ENCODE data around the gene ZNF438.

DNA sequence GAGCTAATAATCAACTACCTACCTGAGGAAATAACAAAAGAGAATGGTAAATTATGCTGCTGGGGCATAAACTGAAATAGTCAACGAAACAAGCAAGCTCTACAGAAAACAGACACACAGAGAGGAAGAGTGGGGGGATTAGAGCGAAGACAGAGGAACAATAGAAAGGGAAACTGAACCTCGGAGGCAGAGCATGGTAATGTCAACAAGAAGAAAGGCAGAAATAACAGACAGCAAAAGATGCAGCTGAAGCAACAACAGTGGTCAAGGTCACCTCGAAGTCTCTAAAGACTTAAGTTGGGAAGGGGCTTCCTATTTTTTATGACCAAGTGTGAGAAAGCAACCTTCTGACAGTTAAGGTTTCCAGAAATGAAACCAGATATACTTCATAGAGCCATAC is 177.0 kb downstream of the ZNF438 start:
- TF ChIP-seq POLR2AphosphoS5 (IDR thresholded peaks at IDR 0.05) (no peak), POLR2A (IDR thresholded peaks at IDR 0.05) (no peak)
- TF ChIP-seq, protein P1, sequence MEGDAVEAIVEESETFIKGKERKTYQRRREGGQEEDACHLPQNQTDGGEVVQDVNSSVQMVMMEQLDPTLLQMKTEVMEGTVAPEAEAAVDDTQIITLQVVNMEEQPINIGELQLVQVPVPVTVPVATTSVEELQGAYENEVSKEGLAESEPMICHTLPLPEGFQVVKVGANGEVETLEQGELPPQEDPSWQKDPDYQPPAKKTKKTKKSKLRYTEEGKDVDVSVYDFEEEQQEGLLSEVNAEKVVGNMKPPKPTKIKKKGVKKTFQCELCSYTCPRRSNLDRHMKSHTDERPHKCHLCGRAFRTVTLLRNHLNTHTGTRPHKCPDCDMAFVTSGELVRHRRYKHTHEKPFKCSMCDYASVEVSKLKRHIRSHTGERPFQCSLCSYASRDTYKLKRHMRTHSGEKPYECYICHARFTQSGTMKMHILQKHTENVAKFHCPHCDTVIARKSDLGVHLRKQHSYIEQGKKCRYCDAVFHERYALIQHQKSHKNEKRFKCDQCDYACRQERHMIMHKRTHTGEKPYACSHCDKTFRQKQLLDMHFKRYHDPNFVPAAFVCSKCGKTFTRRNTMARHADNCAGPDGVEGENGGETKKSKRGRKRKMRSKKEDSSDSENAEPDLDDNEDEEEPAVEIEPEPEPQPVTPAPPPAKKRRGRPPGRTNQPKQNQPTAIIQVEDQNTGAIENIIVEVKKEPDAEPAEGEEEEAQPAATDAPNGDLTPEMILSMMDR (IDR thresholded peaks at IDR 0.05), result no peak

All from sigmoid colon (tissue), 4 donors.